ENCODE results near the gene CLBA1.
"Not testable (repeated sequence)": the region's sequence is repeated elsewhere in the genome, so short reads cannot be mapped to it uniquely, and the experiment has no call there.

Gene CLBA1

GRCh38 chr14:104938960-104939359 is 46.6 kb upstream of the CLBA1 start:
- H3K27ac ChIP-seq: no peak overlapping the region
- TF ChIP-seq CTCF (IDR thresholded peaks at IDR 0.05) (no peak), ZFX (IDR thresholded peaks at IDR 0.05; ENCODE audit: borderline replicate concordance) (no peak)

- TF ChIP-seq ZFX (IDR thresholded peaks at IDR 0.05; ENCODE audit: borderline replicate concordance): no peak
- TF ChIP-seq CTCF (IDR thresholded peaks at IDR 0.05): no peak
- H3K27ac ChIP-seq: no peak overlapping the region
Measured at GRCh38 chr14:104939666-104940410, 45.8 kb upstream of the CLBA1 start.

- peak; percentile 15; the same call in 1 of the 2 replicates for TF ChIP-seq CTCF (IDR thresholded peaks at IDR 0.05)
- TF ChIP-seq ZFX (IDR thresholded peaks at IDR 0.05; ENCODE audit: borderline replicate concordance): no peak
- H3K27ac ChIP-seq: no peak overlapping the region
Measured at GRCh38 chr14:104940526-104941150, 45.0 kb upstream of the CLBA1 start.

- H3K27ac ChIP-seq: no peak overlapping the region
- TF ChIP-seq ZFX (IDR thresholded peaks at IDR 0.05; ENCODE audit: borderline replicate concordance): no peak
- TF ChIP-seq CTCF (IDR thresholded peaks at IDR 0.05): no peak
Measured at GRCh38 chr14:104941508-104942365, 43.9 kb upstream of the CLBA1 start.

- H3K27ac ChIP-seq: no peak overlapping the region
- TF ChIP-seq ZFX (IDR thresholded peaks at IDR 0.05; ENCODE audit: borderline replicate concordance): no peak
- TF ChIP-seq CTCF (IDR thresholded peaks at IDR 0.05): no peak
Measured at GRCh38 chr14:104942586-104942985, 43.0 kb upstream of the CLBA1 start.

GRCh38 chr14:104943216-104944015 is 42.2 kb upstream of the CLBA1 start:
- H3K27ac ChIP-seq: not testable (repeated sequence)

GRCh38 chr14:104944016-104944308 is 41.6 kb upstream of the CLBA1 start:
- not testable (repeated sequence) for H3K27ac ChIP-seq

- H3K27ac ChIP-seq: not testable (repeated sequence)
Measured at GRCh38 chr14:104944436-104945205, 41.0 kb upstream of the CLBA1 start.

GRCh38 chr14:104945266-104945665 is 40.3 kb upstream of the CLBA1 start:
- H3K27ac ChIP-seq: not testable (repeated sequence)

- H3K27ac ChIP-seq: not testable (repeated sequence)
Measured at GRCh38 chr14:104945986-104946965, 39.3 kb upstream of the CLBA1 start.

- not testable (repeated sequence) for H3K27ac ChIP-seq
Measured at GRCh38 chr14:104947201-104947600, 38.4 kb upstream of the CLBA1 start.

All from 22Rv1 (cell line).